Activated CD8-positive, alpha-beta memory T cell treated with anti-CD3 and anti-CD28 coated beads for 1 hour (primary cell): ENCODE data around the gene KANSL2.
A peak's percentile ranks its signal among the peaks of the same experiment; 100 is the strongest.
"Not testable (repeated sequence)": the region's sequence is repeated elsewhere in the genome, so short reads cannot be mapped to it uniquely, and the experiment has no call there.

Experiments used
- DNase-seq, 2 donors: peaks; one replicate each; pipeline ENCODE4 v3.0.0-alpha.2; 2020; ENCODE audit warnings: low read depth in 1 of 2; ENCODE audit errors: extremely low read depth in 1 of 2

Gene KANSL2

DNA sequence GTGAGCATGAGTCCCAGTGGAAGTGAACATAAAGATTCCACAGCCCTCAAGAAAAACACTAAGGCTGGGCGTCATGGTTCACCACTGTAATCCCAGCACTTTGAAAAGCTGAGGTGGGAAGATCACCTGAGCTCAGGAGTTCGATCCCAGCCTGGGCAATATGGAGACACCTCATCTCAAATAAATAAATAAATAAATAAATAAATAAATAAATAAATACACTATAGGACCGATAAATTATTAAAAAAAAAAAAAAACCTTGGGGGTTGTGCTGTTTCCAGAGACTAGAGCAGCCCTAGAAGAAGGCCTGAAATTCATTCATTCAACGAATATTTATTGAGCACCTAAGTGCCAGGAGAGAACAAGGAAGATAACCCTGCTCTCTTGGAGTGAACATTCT, 1.5 kb upstream of the KANSL2 start:
- DNase-seq = no peak

DNA sequence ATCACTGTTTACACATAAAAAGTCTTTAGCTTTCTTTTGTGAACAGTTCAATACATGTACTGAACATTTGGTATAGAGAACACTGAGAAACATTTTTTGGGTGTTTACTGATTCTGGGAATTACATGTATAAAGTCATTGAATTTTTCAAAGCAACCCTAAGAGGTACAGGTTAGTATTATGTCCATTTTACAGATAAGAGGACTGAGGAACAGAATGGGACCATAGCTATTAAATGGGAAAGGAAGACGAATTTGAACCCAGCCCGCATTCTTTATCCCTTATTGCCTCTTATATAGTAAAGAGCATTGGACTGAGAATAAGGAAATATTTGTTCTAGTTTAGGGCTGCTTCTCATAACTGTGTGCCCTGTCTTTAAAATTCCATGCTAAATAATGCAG, 889 bp upstream of the KANSL2 start:
- no peak for DNase-seq

DNA sequence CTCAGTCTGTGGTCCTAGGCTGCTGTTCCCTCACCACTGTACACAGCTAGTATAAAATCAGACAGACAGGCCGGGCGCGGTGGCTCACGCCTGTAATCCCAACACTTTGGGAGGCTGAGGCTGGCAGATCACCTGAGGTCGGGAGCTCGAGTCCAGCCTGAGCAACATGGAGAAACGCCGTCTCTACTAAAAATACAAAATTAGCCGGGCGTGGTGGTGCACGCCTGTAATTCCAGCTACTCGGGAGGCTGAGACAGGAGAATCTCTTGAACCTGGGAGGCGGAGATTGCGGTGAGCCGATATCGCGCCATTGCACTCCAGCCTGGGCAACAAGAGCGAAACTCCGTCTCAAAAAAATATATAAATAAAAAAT, 481 bp upstream of the KANSL2 start:
- not testable (repeated sequence) for DNase-seq

DNA sequence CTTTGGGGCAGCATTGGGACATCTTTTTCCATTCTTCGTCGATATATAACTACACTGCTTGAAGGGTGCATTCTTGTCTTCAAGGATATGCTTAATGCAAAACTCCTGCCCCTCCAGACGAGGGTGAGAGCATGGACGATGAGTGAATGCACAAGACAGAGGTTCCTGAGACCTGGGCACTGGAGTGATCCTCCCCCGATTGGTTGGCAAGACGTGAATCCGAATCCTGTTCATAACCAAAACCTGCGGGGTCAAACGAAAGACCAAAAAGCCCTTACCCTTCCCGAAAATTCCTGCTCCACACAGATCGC, 684 bp downstream of the KANSL2 start:
- no peak for DNase-seq

DNA sequence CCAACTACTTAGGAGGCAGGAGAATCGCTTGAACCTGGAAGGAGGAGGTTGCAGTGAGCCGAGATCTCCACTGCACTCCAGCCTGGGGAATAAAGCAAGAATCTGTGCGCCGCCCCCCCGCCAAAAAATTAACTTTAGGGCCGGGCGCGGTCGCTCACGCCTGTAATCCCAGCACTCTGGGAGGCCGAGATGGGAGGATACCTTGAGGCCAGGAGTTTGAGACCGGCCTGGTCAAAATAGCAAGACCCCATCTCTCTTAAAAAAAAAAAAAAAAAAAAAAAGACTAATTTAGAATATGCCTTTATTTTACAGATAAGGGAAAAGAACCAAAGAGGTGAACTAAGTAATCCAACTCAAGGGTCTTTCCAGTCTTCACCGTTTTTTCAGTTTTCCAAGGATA, 1.2 kb downstream of the KANSL2 start:
- no peak for DNase-seq

DNA sequence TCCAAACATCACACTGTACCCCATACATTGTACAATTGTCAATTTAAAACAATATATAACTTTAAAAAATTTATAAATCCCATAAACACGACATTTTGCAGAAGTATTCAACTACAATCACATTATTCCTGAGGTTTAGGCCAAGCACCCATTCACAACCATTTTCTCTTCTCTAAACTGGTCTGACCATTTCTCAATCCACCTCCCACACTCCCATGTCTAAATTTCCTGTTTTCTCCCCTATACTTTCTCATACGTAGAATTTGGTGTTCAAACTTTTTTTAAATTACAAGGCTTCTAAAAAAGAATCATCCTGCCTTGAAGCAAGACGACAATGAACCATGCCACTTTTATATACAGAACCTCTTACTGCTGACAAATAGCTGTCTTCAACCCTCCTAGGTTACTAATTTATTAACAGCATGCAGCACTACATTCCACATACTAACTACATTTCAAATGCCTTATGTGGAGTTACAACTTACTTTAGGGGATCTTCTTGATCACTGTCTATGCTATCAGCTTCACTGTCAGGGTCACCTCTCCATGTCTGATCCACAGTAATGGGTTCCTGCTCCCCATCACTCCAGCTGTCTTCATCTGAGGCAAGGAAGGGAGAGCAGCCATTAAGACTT, 3.4 kb downstream of the KANSL2 start:
- no peak for DNase-seq

DNA sequence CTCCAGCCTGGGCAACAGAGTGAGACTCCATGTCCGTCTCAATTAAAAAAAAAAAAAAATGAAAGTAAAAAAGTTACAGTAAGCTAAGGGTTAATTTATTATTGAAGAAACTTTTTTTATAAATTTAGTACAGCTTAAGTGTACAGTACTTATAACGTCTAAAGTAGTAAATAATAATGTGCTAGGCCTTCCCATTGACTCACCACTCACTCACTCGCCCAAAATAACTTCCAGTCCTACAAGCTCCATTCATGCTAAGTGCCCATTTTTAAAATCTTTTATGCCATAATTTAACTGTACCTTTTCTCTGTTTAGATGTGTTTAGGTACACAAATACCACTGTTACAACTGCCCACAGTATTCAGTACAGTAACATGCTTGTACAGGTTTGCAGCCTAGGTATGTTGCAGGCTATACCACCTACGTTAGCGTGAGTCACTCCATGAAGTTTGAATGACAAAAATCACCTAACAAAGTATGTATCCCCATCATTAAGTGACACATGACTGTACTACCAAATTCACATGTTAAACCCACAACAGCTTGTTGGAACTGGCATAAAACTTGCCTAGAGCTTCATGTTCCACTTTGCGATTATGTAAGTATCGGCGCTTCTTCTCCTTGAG, 10.7 kb downstream of the KANSL2 start:
- DNase-seq = no peak

DNA sequence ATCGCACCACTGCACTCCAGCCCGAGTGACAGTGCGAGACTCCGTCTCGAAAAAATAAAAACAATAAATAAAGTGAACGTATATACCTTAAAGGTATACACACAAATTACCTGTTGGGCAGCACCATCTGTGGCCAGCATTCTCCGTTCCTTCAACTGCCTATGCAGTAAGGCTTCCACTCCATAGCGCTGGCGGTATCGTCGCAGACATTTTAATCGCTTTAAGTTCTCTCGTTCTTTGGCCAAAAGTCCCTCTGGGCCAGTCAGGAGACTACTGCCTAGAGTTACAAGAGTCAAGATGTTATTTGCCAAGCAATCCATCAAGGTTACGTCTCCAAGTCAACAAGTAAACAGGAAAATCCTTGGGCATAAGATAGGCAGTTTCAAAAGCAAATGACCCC, 13.0 kb downstream of the KANSL2 start:
- DNase-seq = no peak

DNA sequence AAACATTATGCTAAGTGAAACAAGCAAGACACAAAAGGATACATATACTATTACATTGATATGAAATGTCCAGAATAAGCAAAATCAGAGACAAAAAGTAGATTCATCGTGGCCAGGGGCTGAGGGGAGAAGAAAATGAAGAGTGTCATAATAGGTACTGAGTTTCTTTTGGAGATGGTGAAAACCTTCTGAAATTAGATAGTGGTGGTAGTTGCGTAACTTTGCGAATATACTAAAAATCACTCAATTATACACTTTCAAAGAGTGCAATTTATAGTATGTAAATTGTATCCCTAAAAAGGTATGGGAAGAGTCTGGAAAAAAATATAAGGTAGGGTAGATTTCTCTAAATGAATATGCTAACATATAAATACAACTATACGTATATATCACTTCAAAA, 22.2 kb downstream of the KANSL2 start:
- DNase-seq = no peak

DNA sequence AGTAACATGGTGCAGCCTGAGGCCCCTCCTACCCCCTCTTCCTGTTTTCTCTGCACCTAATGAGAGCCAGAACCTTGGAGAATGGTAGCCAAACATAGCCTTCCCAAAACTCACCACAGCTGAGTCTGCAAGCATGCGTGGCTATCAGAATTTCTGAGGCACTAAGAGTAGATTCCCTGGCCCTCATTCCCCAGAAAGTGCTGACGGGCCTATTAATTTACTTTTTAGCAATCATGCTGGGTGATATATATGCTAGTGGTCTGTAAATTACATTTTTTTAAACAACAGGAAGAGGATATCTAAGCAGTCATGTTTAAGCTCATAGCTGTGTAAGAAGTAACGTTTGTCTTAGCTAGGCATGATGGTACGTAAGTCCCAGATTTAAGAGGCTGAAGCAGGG, 30.4 kb downstream of the KANSL2 start:
- DNase-seq = no peak

DNA sequence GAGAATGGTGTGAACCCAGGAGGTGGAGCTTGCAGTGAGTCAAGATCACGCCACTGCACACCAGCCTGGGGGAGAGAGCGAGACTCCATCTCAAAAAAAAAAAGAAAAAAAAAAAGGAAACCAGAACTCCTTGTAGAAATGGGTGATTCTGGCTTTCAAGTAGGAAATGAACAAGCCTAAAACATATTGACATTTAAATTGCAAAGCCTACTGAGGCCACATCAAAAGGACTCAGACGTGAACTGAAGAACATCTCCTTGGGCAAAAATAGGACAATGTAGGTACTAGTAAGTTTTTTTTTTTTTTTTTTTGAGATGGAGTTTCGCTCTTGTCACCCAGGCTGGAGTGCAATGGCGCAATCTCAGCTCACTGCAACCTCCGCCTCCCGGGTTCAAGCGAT, 36.7 kb downstream of the KANSL2 start:
- not testable (repeated sequence) for DNase-seq

DNA sequence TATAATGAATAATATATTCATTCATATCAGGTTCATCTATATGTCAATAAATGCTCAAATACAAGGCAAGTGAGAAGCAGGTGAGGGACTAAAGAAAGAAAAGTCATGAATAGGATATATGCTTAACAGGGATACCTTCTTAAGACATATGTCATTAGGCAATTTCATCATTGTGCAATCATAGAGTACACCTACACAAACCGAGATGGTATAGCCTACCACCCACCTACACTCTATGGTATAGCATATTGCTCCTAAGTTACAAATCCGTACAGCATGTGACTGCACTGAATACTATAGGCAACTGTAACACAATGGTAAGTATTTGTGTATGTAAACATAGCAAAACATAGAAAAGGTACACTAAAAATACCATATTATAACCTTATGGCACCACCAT, 39.0 kb downstream of the KANSL2 start:
- DNase-seq = no peak

DNA sequence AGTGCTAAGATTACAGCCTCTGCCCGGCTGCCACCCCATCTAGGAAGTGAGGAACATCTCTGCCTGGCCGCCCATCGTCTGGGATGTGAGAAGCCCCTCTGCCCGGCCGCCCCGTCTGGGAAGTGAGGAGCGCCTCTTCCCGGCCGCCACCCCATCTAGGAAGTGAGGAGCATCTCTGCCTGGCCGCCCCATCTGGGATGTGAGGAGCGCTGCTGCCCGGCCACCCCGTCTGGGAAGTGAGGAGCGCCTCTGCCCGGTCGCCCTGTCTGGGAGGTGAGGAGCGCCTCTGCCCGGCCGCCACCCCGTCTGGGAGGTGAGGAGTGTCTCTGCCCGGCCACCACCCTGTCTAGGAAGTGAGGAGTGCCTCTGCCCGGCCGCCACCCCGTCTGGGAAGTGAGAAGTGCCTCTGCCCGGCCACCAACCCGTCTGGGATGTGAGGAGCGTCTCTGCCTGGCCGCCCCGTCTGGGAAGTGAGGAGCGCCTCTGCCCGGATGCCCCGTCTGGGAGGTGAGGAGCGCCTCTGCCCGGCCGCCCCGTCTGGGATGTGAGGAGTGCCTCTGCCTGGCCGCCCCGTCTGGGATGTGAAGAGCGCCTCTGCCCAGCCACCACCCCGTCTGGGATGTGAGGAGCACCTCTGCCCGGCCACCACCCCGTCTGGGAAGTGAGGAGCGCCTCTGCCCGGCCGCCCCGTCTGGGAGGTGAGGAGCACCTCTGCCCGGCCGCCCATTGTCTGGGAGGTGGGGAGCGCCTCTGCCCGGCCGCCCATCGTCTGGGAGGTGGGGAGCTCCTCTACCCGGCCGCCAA, 40.1 kb downstream of the KANSL2 start:
- not testable (repeated sequence) for DNase-seq

DNA sequence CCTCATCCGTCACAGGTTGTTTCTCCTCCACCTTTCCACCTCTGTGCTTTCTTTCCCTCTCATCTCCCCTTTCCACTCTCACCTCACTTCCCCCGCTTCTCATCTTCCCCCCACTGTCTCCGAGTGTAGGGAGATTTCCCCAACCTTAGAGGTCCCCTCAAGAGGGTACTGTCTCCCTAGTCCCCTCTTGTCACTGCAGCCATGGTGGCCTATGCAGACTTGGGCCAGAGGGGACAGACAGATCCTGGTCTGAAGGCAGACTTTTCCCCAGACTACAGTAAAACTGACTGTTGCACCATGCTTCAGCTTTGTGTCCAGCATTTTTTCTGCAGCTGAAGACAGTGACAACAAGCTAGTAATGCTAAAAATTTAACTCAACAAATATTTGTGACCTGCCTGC, 41.2 kb downstream of the KANSL2 start:
- DNase-seq = no peak

DNA sequence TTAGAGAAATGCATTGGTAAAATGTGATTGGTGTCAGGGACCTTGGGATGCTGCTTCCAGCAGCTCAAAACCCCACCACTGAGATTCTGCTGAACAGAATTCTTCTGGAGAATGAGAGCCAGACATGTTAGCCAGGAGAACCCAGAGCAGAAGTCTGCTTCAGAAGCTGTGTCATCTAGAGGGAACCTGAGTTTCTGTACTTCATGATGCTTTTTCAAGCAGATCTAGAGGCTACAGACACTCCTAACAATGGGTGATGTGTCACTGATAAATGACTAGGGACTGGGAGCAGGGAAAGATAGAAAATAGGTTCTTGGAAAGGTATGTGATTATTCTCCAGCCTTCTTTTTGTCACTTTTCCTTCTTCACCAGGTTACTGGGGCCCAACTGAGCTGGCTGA, 41.6 kb downstream of the KANSL2 start:
- no peak for DNase-seq

DNA sequence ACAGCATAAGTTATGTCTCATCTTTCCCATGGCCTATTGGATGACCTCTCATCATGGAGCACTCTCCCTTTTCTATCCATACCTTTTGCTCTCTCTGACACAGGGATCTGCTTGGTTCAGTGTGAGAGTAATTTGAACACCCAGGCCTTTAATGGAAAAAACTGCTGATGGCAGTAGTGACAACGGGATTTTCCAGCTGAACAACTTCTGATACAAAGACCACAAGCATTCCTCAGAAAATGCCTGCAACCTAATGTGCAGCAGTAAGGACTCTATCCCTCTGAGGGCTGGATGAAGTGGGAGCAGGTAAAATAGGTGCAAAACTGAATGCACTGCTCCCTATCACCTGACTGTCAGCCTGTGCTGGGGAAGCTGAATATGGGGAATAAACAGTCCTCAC, 51.0 kb downstream of the KANSL2 start:
- no peak for DNase-seq

DNA sequence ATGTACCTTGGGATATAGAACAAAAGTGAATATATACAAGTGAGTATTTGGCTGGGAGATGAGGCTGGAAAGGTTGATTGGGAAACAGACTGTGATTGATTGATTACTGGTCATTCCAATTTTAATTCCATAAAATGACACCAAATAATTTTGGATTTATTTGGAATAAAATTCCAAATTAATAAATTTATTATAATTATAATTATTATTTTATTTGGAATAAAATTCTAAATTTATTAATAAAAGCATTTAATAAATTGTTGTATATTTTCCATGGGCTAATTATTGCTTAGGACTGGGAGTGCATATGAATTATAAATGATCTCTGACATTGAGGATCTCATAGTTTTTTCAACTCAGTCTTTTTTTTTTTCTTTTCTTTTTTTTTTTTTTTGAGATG, 51.7 kb downstream of the KANSL2 start:
- DNase-seq = no peak

DNA sequence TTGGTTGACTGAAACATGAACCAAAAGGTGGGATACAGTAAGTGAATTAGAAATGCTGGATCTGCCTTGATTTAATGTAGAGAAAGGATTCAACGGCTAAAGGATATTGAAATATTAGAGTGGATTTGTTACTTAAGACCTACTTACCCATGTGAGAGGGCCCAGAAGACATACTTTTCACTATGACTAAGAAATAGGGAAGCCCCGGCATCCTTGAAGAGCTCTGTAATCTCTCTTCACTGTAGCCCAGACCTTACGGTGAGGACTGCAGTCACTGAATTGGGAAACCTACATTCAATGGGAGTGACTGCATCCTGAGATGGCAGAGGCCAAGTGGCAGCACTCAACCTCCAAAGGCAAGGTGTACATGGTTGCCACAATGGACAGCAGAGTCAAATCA, 52.5 kb downstream of the KANSL2 start:
- DNase-seq = no peak

DNA sequence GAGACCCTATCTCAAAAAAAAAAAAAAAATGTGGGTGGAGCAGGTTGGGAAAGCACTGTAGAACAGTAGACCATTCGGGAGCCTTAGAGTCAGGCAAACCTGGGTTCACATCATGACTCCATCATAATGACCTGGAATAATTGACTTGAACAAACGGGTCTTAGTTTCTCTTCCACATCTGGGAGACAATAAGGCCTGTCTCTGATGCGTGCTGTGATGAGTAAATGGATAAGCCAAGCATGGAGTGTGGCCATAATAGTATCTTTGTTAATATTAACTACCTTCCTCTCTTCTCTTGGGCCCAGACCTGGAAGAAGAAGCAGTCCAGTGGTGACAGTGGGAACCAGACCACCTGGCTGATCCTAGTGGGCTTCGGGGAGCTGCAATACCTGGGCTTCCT, 54.5 kb downstream of the KANSL2 start:
- DNase-seq = no peak

DNA sequence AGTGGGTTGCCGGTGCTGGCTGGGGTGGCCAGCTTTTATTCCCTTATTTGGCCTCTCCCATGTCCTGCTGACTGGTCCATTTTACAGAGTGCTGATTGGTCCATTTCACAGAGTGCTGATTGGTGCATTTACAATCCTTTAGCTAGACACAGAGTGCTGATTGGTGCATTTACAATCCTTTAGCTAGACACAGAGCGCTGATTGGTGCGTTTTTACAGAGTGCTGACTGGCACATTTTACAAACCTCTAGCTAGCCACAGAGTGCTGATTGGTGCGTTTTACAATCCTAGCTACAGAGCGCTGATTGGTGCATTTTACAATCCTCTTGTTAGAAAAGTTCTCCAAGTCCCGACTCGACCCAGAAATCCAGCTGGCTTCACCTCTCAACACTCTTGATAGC, 59.0 kb downstream of the KANSL2 start:
- DNase-seq = not testable (repeated sequence)

DNA sequence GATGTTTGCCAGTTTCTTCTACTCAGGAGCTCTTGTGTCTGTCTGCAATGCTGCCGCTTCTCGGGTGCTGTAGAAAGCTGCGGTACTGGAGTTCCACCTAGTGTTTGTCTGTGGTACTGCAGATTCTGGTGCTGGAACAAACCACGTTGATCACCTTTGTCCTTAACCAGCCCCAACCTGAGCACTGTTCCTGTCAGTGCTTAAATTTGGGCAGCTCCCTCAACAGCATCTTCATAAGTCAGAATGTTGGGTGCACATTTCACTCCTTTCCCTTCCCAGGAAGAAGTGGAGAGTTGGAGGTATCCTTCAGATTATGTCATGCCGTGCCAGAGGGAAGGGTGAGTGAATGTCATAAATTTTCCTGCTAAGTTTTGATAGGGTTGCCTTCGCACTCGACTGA, 63.5 kb downstream of the KANSL2 start:
- DNase-seq = peak; percentile 27 to 41

DNA sequence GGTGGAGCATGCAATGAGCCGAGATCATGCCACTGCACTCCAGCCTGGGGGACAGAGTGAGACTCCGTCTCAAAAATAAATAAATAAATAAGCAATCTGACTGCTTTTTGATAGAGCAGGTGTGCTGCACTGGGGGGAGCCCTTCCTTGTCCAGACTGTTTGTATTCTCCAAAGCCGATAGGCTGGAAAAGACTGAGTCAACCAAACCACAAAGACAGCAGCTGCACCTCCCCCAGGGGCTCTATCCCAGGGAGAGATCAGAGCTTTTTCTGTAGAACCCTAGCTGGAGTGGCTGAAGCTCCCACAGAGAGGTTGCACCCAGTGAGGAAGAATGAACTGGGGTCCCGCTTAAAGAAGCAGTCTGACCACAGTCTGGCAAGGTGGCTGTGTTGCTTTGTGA, 66.4 kb downstream of the KANSL2 start:
- no peak for DNase-seq

DNA sequence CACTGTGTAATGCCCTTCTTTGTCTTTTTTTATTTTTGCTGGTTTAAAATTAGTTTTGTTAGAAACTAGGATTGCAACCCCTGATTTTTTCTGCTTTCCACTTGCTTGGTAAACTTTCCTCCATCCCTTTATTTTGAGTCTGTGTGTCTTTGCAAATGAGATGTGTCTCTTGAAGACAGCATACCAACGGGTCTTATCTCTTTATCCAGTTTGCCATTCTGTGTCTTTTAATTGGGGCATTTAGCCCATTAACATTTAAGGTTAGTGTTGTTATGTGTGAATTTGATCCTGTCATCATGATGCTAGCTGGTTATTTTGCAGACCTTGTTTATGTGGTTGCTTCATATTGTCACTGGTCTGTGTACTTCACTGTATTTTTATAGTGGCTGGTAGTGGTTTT, 68.7 kb downstream of the KANSL2 start:
- DNase-seq = no peak
